NCI-H2196 treated with DMSO at 0.1 percent for 48 hours (cell line): ENCODE measurements around the gene CEP97.
"Not testable (repeated sequence)": the region's sequence is repeated elsewhere in the genome, so short reads cannot be mapped to it uniquely, and the experiment has no call there.

Source experiments
- DNase-seq: peaks from one replicate; lab custom pipeline; 2025; ENCODE audit not compliant: unreplicated experiment; lab: John Stamatoyannopoulos, UW

Gene CEP97

DNA sequence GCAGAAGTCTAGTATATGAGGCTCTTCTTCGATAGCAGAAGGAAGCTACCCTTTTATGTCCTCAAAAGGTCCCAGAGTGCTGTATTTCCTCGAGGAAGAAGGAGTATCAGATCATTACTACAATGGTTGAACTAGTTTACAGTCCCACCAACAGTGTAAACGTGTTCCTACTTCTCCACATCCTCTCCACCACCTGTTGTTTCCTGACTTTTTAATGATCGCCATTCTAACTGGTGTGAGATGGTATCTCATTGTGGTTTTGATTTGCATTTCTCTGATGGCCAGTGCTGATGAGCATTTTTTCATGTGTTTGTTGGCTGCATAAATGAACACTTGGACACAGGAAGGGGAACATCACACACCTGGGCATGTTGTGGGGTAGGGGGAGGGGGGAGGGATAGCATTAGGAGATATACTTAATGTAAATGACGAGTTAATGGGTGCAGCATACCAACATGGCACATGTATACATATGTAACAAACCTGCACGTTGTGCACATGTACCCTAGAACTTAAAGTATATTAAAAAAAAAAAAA, 53.4 kb downstream of the CEP97 start:
- not testable (repeated sequence) for DNase-seq

DNA sequence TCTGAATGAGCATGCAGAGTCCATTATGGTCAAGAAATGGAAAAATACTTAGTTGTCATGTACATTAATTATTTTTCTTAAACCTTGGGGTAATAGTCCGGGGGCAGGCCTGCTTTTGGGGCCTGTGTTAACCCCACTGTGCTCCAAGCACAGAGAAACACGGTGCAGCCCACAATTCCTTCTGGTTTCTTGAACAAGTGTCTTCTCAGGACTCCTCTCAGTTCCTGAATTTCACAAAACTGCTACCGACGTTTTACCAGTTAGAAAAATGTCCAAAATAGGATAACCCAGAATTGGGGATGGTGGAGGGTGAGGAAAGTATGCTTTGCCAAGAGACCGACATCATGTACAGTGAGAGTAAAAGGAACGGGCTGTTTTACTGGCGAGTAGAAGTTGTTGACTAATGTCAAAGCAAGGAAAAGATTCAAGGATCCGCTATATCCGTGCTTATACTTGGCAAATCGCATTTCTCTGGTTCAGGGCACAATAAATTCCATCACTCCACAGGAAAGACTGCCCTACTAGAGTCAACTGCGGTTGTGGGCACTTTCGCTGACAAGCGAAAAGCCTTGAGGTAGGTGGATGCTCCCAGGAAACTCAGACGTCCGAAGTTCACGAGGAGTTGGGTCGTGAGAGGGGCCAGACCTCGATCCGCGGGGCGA, 54.1 kb downstream of the CEP97 start:
- DNase-seq: no peak

DNA sequence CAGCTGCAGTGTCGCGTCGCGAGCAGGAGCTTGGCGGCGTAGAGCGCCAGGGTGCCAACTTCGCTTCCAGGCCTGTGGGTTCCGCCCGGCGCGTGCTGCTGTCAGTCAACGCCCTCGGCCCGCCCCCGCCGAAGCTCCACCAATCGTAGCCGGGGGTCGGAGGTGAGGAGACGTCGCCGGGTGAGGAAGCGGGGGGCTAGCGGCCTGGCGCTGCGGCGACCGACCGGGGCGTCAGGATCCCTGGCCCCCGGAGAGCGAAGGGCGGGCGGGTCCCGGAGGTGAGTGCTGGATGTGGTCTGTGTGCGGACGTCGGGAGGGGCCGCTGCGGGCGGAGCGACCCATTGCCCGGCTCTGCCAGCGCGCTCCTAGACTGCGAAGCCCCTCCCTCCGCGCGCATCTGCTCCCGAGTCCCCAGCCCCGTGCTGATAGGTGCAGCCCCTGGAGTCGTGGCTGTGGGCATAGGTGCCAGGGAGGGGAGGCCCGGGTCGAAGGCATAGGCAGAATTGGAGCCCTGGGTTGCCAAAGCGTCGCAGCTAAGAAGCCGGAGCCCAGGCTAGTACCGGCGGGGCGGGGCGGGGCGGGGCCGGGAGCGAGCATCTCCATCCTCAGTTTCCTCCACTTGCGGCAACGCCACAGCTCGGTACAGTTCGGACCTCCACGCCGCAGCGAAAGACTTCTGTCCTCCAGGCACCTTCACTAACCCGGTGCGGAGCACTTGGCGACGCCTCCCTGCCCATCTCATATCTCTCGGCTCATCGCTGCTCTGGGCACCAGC, 54.8 kb downstream of the CEP97 start, which contains the start of gene NXPE3:
NXPE3 (plus strand) TSS at position 165 of the 775 bp plus-strand sequence. CDS start 6,386 bp downstream, outside the sequence.
- DNase-seq: peak; percentile 82

DNA sequence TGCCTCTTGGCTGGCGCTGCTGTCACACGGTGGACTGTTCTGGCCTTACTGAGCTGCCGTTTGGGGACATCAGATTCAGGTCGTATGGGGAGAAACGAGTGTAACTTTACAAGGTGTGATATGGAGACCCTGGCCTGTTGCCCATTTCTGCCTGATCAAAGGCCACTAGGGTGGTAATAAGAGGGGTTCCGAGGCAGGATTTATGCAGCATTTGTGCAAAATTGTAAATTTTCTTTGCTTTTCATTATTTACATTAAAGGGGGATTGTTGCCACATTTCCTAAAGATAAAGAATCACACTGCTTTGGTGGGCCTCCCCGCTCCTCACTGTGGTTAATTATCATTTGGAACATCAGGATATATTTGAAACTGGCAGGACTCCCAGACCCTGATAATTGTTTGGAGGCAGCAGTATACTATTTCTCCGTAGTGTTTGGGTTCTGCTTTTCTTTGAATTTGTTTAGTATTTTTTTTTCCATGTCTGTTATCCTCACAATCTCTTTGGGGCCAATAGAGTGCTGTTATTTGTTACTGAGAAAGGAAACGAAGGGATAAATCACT, 55.5 kb downstream of the CEP97 start:
- DNase-seq: no peak

GRCh38 chr3:101780661-101781060, 56.2 kb downstream of the CEP97 start:
- DNase-seq: no peak

DNA sequence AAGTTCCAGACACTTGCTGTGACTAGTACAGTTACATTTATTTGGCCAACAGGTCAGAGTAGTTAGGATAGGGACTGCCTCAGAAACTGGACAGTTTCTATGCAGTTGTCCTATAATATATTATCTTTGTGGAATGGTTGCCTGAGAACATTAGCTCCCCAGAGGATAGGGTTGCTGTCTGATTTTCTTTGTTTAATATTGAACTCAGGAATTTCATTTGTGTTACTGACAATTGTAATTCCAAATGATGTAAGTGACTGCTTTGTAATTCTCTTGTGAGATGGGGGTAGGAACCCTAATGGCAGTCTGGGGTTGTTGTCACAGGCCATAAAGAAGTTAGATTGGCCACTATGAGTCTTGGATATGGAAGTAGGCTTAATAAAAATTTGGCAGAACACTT, 56.8 kb downstream of the CEP97 start:
- no peak for DNase-seq

- no peak for DNase-seq
Observed at GRCh38 chr3:101784855-101785613, 60.6 kb downstream of the CEP97 start.

GRCh38 chr3:101791778-101792177, 67.4 kb downstream of the CEP97 start:
- DNase-seq: no peak

DNA sequence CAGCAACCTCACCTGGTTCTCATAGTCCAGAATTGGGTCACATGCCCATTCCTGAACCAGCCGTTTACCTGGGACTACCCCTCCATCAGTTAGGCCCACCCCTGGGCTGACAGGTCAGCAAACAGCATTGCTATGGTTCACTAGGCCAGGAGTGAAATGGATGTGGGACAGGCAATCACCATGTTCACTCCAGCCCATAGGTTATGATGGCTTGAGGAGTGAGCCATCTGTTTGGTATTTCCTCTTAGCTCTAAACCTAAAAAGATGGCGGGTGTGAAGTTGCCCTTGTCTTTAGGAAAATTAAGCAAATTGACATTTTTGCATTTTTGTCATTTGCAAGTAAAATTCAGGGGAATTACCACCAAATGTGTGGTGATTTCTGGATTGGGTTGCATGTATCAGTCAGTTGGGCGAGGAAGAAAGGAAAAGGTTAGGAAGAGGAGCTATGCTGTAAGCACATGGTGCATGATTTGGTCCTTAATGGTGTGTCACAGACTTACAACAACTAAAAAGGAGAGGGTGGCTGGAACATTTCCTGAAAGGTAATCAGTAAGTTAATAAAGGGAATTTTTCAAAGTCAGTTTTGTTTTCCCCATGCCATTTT, 71.8 kb downstream of the CEP97 start:
- no peak for DNase-seq

GRCh38 chr3:101801174-101801573, 76.8 kb downstream of the CEP97 start:
- DNase-seq: no peak

GRCh38 chr3:101802179-101802578, 77.8 kb downstream of the CEP97 start:
- no peak for DNase-seq

- peak; percentile 82 for DNase-seq
Observed at GRCh38 chr3:101803173-101803782, 78.9 kb downstream of the CEP97 start.

- DNase-seq: no peak
Observed at GRCh38 chr3:101803939-101804338, 79.5 kb downstream of the CEP97 start.

- no peak for DNase-seq
Observed at GRCh38 chr3:101806491-101806890, 82.1 kb downstream of the CEP97 start.

GRCh38 chr3:101807888-101808287, 83.5 kb downstream of the CEP97 start:
- no peak for DNase-seq

- DNase-seq: peak; percentile 31
Observed at GRCh38 chr3:101809178-101810021, 85.0 kb downstream of the CEP97 start.

GRCh38 chr3:101810022-101810418, 85.6 kb downstream of the CEP97 start:
- DNase-seq: no peak

DNA sequence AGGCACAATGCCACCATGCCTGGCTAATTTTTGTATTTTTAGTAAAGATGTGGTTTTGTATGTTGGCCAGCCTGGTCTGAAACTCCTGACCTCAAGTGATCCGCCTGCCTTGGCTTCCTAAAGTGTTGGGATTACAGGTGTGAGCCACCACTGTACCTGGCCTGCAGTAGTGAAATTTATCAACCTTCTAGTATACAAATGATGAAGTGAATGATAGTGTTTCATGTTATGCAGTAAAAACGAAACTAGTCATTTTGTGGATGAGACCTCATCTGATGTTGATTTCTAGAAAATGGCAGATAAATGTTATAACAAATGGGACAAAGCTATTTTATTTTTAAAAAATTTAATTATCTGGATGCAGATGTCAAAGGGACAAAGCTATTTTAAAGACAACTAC, 87.5 kb downstream of the CEP97 start:
- no peak for DNase-seq

GRCh38 chr3:101812895-101813294, 88.5 kb downstream of the CEP97 start:
- no peak for DNase-seq
